Mesothelial cell of epicardium (in vitro differentiated cells): Measurements from ENCODE around the gene RRBP1. TPM values are rescaled to one million over a fixed set of nuclear protein-coding genes. Genes with fewer than 3 reads are reported as not detected.

Experiments used
- DNase-seq, 2 experiments: peaks; one replicate each; pipeline ENCODE4 v3.0.0; 2021; ENCODE audit warnings: low spot score in 2 of 2; ENCODE audit not compliant: unreplicated experiment in 2 of 2
- H3K27ac Mint-ChIP-seq: 2 replicates; pipeline ENCODE4 v1.8.0; 2021; ENCODE audit warnings: mixed read lengths
- H3K27me3 Mint-ChIP-seq: 2 replicates; pipeline ENCODE4 v1.8.0; 2021; ENCODE audit warnings: low read depth, mixed read lengths
- H3K36me3 Mint-ChIP-seq: 2 replicates; pipeline ENCODE4 v1.8.0; 2021; ENCODE audit warnings: mixed read lengths
- H3K4me1 Mint-ChIP-seq: 2 replicates; pipeline ENCODE4 v1.8.0; 2021; ENCODE audit warnings: mixed read lengths
- H3K4me3 Mint-ChIP-seq: 2 replicates; pipeline ENCODE4 v1.8.0; 2021; ENCODE audit warnings: mild to moderate bottlenecking, moderate library complexity, mixed read lengths
- H3K9me3 Mint-ChIP-seq: 2 replicates; pipeline ENCODE4 v1.8.0; 2021; ENCODE audit warnings: mixed read lengths
- total RNA-seq: library from RNA; stranded (reverse); gene quantifications from 3 replicates; pipeline ENCODE4 v1.2.1, GENCODE V29; 2021
- TF ChIP-seq, protein P1 (sequence below): fragments of 200-600 bp; sonication (generic); IDR thresholded peaks from one replicate; pipeline ENCODE4 v1.5.0; 2021; ENCODE audit warnings: antibody characterized with exemption; ENCODE audit not compliant: unreplicated experiment

RRBP1 gene
- total RNA-seq, 1 donor from 2014 or later: 211 TPM

DNA sequence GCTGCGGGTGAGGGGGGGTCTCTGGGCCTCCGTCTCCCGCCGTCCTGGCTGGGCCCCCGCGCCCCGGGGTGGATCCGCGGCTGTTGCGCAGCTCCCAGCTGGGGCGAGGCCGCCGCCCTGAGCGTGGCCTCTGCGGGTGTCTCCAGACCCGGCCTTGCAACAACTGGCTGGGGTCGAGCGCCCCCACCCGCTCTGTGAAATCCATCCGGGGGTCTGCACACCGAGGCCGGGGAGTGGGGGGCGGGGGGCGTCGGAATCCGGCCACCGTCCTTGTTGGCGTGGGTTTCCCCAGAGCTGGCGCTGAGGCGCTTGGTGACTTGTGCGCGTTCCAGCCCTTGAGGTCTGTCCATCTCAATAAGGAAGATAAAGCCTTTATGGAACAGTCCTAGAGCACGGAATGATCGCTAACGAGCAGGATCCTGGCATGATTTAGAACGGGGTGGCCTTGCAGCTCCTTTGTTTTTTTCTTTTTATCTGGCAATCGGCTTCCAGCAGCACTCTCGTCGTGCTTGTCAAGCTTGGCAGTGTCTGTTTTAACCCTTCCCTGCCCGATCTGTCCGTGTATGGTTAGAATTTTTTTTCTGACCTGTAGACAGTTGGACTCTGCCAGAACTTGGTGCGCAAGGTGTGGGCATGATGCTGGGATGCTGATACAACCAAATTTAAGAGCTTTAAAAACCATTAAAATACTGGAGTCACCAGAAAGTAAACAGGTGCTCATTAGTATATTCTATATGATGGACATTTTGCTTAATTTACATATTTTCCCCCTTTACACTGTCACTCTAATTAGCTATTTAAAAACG, 111.5 kb downstream of the RRBP1 start:
- no peak for DNase-seq

DNA sequence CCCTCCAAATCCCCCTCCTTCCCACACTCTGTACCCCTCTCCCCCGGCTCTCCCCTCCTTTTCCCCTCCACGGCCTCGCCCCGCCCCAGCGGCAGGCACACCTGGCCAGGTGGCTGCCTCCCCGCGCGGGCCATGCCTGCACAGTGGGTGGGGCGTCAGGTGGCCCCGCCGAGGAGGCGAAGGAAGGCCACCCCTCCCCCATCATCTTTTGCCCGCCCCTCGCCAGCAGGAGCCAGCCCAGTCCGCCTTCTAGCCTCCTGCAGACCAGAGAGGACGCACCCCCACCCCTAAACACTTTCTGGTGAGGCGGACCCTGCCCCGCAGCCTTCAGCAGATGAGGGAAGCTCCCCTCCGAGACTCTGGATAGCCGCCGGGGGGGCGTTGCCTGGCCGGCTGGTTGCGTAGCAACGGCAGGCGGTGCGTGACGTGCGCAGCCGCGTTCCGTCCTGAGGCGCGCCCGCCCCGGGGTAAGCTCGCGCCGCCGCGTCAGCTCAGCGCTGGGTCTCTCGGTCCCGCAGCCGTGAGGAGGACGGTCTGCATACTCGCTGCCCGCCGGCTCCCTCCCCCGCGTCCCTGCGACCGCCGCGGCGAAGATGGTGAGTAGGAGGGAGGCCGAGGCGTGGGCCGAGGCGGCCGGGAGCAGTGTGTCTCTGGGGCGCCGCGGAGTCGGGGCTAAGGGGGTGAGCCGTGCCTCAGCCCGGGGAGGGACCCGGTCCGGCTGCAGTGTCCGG, 112.3 kb downstream of the RRBP1 start, which contains the start of gene DSTN:
TSS of gene DSTN (plus strand) at position 460 of the 731 bp plus-strand sequence. CDS start at position 594, 134 bp downstream.
- no peaks in the 10 kb centered on the region for H3K36me3 Mint-ChIP-seq
- H3K4me1 Mint-ChIP-seq: peaks cover 51% of the 10 kb centered on the region
- peak within 1 kb of the TSS; percentile 89 for H3K4me3 Mint-ChIP-seq
- DNase-seq: peak; percentile 94 to 96
- TF ChIP-seq, protein P1, sequence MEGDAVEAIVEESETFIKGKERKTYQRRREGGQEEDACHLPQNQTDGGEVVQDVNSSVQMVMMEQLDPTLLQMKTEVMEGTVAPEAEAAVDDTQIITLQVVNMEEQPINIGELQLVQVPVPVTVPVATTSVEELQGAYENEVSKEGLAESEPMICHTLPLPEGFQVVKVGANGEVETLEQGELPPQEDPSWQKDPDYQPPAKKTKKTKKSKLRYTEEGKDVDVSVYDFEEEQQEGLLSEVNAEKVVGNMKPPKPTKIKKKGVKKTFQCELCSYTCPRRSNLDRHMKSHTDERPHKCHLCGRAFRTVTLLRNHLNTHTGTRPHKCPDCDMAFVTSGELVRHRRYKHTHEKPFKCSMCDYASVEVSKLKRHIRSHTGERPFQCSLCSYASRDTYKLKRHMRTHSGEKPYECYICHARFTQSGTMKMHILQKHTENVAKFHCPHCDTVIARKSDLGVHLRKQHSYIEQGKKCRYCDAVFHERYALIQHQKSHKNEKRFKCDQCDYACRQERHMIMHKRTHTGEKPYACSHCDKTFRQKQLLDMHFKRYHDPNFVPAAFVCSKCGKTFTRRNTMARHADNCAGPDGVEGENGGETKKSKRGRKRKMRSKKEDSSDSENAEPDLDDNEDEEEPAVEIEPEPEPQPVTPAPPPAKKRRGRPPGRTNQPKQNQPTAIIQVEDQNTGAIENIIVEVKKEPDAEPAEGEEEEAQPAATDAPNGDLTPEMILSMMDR: no peak
- H3K9me3 Mint-ChIP-seq: no peaks in the 10 kb centered on the region
- H3K27ac Mint-ChIP-seq: peak within 1 kb of the TSS; percentile 99
- H3K27me3 Mint-ChIP-seq: no peaks in the 10 kb centered on the region

More for the DNA sequence above, 111.5 kb downstream of the RRBP1 start:
- Mint-ChIP-seq H3K9me3 (no peaks in the 10 kb centered on the region), H3K4me3 (peak overlapping the region; percentile 89), H3K36me3 (no peaks in the 10 kb centered on the region), H3K27me3 (no peaks in the 10 kb centered on the region), H3K4me1 (peaks cover 43% of the 10 kb centered on the region), H3K27ac (peak overlapping the region; percentile 99)
- TF ChIP-seq, protein P1: no peak

DNA sequence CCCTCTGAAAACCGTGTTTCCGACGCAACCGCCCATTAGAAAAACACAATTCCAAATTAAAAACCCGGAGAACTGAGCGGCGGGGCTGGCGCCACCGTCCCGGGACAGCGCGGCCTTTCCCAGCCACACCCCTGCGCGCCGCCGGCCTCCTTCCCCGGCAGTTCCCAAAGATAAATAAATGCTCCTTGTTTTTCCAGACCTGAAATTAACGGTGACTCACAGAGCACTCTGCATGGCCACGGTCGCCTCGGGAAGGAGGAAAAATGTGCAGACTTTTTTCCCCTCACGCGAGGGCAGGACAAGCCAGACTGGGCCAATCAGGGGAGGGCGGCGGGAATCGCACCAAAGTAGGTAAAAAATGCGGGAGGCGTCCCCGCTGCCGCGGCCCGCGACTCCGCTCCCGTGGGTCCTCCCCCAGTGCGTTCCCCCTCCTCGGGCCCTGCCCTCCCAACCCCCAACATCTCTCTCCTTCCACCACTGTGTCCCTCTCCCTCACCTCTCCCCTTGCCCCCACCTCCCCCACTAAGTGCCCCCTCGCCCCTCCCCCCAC, 113.0 kb downstream of the RRBP1 start:
- peak overlapping the region; percentile 89 for H3K4me3 Mint-ChIP-seq
- DNase-seq: peak; percentile 78 to 86
- peaks cover 49% of the 10 kb centered on the region for H3K4me1 Mint-ChIP-seq
- H3K36me3 Mint-ChIP-seq: no peaks in the 10 kb centered on the region
- TF ChIP-seq, protein P1: no peak
- peak overlapping the region; percentile 95 for H3K27ac Mint-ChIP-seq
- H3K9me3 Mint-ChIP-seq: no peaks in the 10 kb centered on the region
- no peaks in the 10 kb centered on the region for H3K27me3 Mint-ChIP-seq

DNA sequence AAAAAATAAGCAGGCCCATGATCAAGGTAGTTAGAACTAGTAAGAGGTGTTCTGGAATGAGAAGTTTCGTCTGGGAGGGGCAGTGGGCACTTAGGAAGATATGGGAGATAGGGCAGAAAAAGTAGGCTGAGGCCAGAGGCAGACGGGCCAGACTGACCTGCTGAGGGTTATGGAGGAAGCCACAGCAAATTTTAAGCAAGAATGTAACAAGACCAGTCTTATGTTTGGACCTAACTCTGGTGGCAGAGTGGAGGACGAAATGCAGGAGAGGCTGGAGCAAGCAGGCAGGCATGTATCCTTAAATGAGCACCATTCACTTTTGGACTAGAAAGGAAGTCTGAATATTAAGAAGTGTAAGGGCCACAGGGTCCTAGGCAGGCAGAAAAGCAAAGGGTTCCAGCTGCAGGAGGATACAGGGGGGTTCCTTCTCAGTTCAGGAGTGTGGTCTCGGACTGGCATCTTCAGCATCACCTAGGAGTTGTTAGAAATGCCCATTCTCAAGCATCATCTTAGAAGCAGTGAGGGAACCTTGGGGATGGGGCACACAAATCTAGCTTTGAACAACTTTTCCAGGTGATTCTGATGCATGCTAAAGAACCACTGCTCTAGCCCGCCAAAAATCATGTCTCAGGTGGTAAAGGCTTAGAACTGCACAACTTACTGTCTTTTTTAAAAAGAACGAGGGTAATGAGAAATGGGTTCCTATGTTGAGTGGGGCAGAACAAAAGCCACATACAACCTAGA, 113.8 kb downstream of the RRBP1 start:
- H3K4me3 Mint-ChIP-seq: peak overlapping the region; percentile 89
- no peak for DNase-seq
- H3K9me3 Mint-ChIP-seq: no peaks in the 10 kb centered on the region
- TF ChIP-seq, protein P1: no peak
- no peaks in the 10 kb centered on the region for H3K27me3 Mint-ChIP-seq
- H3K27ac Mint-ChIP-seq: peak overlapping the region; percentile 95
- no peaks in the 10 kb centered on the region for H3K36me3 Mint-ChIP-seq
- peaks cover 43% of the 10 kb centered on the region for H3K4me1 Mint-ChIP-seq

DNA sequence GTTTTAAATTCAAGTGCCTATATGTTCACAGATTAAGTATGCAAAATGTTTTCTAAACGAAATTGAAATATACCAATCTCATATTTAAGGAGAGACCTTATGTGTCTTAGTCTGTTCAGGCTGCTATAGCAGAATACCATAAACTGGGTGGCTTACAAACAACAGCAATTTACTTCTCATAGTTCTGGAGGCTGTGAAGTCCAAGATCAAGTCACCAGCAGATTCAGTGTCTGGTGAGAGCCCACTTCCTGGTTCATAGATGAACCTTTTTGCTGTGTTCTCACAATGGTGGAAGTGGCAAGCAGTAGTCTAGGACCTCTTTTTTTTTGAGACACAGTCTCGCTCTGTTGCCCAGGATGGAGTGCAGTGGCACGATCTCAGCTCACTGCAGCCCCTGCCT, 115.7 kb downstream of the RRBP1 start:
- H3K4me1 Mint-ChIP-seq: peaks cover 29% of the 10 kb centered on the region
- DNase-seq: no peak
- H3K9me3 Mint-ChIP-seq: no peaks in the 10 kb centered on the region
- H3K36me3 Mint-ChIP-seq: no peaks in the 10 kb centered on the region
- no peaks in the 10 kb centered on the region for H3K27me3 Mint-ChIP-seq
- TF ChIP-seq, protein P1: no peak
- H3K27ac Mint-ChIP-seq: peak overlapping the region; percentile 24
- H3K4me3 Mint-ChIP-seq: no peak overlapping the region
